Measurements from ENCODE around the gene SNU13. TPM values are rescaled to one million over a fixed set of nuclear protein-coding genes. Genes with fewer than 3 reads are reported as not detected.
"Not testable (repeated sequence)": the region's sequence is repeated elsewhere in the genome, so short reads cannot be mapped to it uniquely, and the experiment has no call there.

The SNU13 gene
- polyA plus RNA-seq, 10 donors: 93.9 to 128 (median 111) TPM

- DNase-seq: no peak
Observed at GRCh38 chr22:41648432-41648831, 40.2 kb downstream of the SNU13 start.

GRCh38 chr22:41647771-41648170 is 40.9 kb downstream of the SNU13 start:
- no peak for DNase-seq

- DNase-seq: no peak
Observed at GRCh38 chr22:41642331-41643110, 46.1 kb downstream of the SNU13 start.

- DNase-seq: no peak
Observed at GRCh38 chr22:41641854-41642253, 46.8 kb downstream of the SNU13 start.

- no peak for DNase-seq
Observed at GRCh38 chr22:41638748-41639147, 49.9 kb downstream of the SNU13 start.

GRCh38 chr22:41638124-41638523 is 50.5 kb downstream of the SNU13 start:
- no peak for DNase-seq

GRCh38 chr22:41637623-41638022 is 51.0 kb downstream of the SNU13 start:
- DNase-seq: not testable (repeated sequence)

GRCh38 chr22:41636467-41636866 is 52.2 kb downstream of the SNU13 start:
- DNase-seq: no peak

GRCh38 chr22:41634610-41635009 is 54.1 kb downstream of the SNU13 start:
- DNase-seq: not testable (repeated sequence)

GRCh38 chr22:41631615-41632014 is 57.1 kb downstream of the SNU13 start:
- not testable (repeated sequence) for DNase-seq

- DNase-seq: not testable (repeated sequence)
Observed at GRCh38 chr22:41631115-41631514, 57.6 kb downstream of the SNU13 start.

GRCh38 chr22:41625577-41625976 is 63.1 kb downstream of the SNU13 start:
- DNase-seq: no peak

Other genes with a start within 250 kb of the SNU13 start
- gene TOB2, start 242.1 kb downstream of the SNU13 start, polyA plus RNA-seq (ENCODE audit: insufficient read length in 10 of 10): 10 to 100 TPM; 29.5 to 42.7 (median 36.1) TPM
- 10 to 100 TPM; 29.1 to 45.8 (median 38.8) TPM for gene PHF5A, start 220.2 kb downstream of the SNU13 start, polyA plus RNA-seq (ENCODE audit: insufficient read length in 10 of 10)
- 100 to 1,000 TPM in 7 of 10 donors, 10 to 100 TPM in 3; 82.7 to 111 (median 106) TPM for gene ACO2, start 219.8 kb downstream of the SNU13 start, polyA plus RNA-seq (ENCODE audit: insufficient read length in 10 of 10)
- 10 to 100 TPM; 16.1 to 27.5 (median 22.1) TPM for gene POLR3H, start 144.4 kb downstream of the SNU13 start, polyA plus RNA-seq (ENCODE audit: insufficient read length in 10 of 10)
- gene CSDC2, start 127.9 kb downstream of the SNU13 start, polyA plus RNA-seq (ENCODE audit: insufficient read length in 10 of 10): 1 to 10 TPM; 2.4 to 5.8 (median 4.2) TPM
- 10 to 100 TPM; 19.5 to 28.8 (median 23.6) TPM for gene PMM1, start 99.0 kb downstream of the SNU13 start, polyA plus RNA-seq (ENCODE audit: insufficient read length in 10 of 10)
- gene DESI1, start 67.8 kb downstream of the SNU13 start, polyA plus RNA-seq (ENCODE audit: insufficient read length in 10 of 10): 10 to 100 TPM; 16.4 to 29.0 (median 20.6) TPM
- gene XRCC6, start 67.6 kb downstream of the SNU13 start, polyA plus RNA-seq (ENCODE audit: insufficient read length in 10 of 10): 100 to 1,000 TPM; 193 to 254 (median 220) TPM
- gene MEI1, start 10.6 kb upstream of the SNU13 start, polyA plus RNA-seq (ENCODE audit: insufficient read length in 10 of 10): 1 to 10 TPM in 7 of 10 donors, under 1 TPM in 3; 0.54 to 3.1 (median 1.3) TPM
- 10 to 100 TPM in 1 of 10 donors, 1 to 10 TPM in 9; 7.1 to 10.6 (median 8.5) TPM for gene CCDC134, start 111.8 kb upstream of the SNU13 start, polyA plus RNA-seq (ENCODE audit: insufficient read length in 10 of 10)
- 100 to 1,000 TPM in 1 of 10 donors, 10 to 100 TPM in 9; 60.8 to 102 (median 78.3) TPM for gene SREBF2, start 144.2 kb upstream of the SNU13 start, polyA plus RNA-seq (ENCODE audit: insufficient read length in 10 of 10)
- under 1 TPM in 3 of 10 donors, not detected in 7; 0.12 to 0.28 (median 0.14) TPM for gene SHISA8, start 226.2 kb upstream of the SNU13 start, polyA plus RNA-seq (ENCODE audit: insufficient read length in 10 of 10)
- gene TNFRSF13C, start 237.9 kb upstream of the SNU13 start, polyA plus RNA-seq (ENCODE audit: insufficient read length in 10 of 10): 1 to 10 TPM in 8 of 10 donors, under 1 TPM in 2; 0.70 to 2.3 (median 1.4) TPM

Data from muscle of back (tissue), 11 donors.